GM18909 (cell line): ENCODE results near the gene INPP4B.

ENCODE experiments used
- ATAC-seq: cut with Tn5 transposase; IDR thresholded peaks from one replicate; pipeline ENCODE4 v1.9.1; 2021; ENCODE audit warnings: mild to moderate bottlenecking; ENCODE audit not compliant: unreplicated experiment, poor library complexity

The INPP4B gene

DNA sequence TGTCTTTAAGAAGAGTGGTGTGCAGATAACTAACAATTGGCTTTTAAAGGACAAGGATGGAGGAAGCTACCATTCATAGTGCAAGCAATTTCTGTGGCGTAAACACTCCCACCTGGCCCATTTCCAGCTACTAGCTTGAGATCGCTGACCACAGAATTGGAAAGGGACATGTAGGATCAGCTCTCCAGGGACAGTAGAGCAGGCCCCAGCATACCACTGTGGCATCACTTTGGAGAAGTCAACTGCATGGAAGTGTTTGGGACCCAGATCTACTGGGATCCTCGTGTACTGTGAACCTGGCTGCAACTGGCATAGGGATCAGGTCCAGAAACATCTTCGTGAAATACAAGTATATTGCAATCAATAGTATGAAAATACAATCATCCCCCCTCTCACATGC, 515.0 kb downstream of the INPP4B start:
- ATAC-seq, result no peak

DNA sequence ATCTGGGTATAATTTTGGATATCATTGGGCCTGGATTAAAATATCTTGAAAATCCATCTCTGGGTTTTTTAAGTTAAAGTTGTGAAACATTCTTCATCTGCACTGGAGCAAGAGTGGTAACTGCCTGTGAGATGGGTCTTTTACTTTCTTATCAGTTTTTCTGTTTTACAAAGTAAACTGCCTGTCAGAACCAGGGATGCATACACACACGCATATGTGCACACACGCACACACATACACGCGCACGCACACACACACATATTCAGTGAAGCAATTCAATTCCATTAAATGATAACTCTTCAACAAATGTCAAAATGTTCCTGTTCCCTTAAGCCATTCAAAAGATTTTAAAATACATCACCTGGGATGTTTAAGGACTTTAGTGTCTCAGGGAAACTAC, 515.8 kb downstream of the INPP4B start:
- ATAC-seq, result no peak

DNA sequence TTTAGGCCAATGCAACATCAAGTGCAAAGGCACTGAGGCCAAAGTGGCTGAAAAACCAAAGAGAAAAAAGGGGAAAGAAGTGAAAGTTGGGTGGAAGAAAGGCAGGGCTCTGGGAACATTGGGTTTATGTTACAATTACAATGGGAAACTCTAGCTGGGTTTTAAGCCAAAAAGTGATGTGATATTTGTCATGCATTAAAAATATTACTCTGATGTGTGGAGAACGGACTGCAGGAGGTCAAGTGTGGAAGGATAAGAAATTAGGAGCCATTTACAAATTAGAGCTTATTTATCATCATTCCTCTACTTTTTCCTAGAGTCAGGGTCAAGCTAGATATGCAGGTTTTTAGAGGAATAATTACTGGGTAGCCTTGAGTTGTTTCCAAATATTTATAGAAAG, 516.8 kb downstream of the INPP4B start:
- no peak for ATAC-seq

DNA sequence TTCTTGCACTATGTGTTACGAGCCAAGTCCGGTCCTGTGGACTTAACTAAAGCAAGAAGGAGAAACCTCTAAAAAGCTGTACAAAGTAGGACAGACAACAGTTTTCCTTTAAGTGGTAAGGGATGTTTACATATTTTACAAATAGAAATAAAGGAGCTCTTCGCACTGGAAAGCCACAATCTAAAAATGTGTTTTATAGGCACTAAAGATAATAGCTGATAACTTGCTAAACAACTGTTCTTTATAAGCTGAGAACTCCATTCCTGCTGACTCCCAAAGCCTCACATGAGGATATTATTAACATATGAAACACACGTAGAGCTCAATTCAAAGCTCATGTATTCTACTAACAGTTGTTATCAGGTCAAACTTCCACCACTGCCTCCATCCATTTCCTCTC, 519.9 kb downstream of the INPP4B start:
- ATAC-seq, result no peak

DNA sequence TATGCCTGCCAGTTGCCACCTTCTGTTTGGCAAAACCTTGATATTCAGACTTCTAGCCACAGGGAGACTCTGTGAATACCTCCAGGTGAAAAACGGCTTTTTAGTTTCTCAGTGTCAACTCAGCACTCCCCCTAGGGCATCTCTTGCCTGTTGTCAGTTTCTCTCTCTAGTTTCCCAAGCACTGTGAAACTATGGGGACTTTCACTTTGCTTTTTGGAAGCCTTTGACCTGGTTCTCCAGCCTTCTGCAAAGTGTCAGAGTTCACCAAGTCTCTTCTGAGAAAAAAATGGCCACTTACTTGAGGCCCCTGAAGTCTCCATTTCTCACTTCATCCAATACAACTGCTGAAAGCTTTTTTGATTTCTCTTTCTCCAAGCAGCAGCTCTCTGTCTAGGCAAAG, 521.5 kb downstream of the INPP4B start:
- ATAC-seq, result no peak

DNA sequence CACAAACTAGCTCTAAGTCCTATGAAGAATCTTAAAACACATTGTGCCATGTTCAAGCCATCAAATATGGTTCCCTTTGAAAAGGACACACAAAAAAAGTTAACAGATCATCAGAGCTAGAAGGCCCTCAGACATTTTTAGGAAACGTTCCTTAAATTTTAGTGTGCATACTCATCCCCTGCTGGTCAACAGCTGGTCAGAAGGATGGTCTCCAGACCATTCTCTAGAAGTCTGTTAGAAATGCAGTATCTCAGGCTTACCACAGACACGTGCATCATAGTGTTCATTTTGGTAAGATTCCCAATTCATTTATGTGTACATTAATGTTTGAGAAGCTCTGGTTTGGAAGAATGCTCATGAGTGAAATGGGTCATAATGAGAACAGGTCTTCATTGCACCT, 523.1 kb downstream of the INPP4B start:
- no peak for ATAC-seq

DNA sequence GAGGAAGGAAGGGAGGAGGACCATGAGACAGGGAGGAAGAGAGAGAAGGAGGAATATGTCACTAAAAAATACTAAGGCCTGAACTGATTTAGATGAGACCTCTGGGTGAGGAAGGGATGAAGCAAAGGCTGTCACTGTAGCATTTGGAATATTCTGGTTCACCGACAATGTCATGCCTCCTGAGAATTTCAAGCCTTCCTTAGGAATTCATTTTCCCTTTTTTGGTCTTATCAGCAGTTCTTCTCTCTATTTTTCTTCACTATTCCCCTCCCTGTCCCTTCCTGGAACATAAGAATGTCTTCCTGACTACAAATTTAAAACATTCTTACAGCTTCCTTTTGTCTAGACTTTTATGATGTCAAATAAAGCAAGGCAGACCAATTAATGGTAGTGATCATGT, 527.8 kb downstream of the INPP4B start:
- ATAC-seq, result no peak

DNA sequence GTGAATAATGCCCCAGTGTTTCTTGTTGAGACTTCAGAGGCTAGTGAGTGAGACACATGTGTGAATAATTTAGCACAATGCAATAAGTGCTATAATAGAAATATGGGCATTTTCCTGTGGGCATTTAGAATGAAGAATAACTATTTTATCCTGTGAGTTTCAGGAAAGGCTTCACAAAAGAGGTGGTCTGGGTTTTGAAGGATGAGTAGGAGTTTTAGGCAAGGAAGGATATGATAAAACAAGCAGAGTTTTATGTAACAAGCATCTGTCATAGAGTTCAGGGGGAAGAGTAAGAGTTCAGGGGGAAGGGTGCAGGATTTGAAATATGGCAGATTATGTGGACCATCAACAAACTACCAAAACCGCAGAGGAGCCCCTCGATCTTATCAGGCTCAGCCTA, 529.2 kb downstream of the INPP4B start:
- ATAC-seq, result no peak

DNA sequence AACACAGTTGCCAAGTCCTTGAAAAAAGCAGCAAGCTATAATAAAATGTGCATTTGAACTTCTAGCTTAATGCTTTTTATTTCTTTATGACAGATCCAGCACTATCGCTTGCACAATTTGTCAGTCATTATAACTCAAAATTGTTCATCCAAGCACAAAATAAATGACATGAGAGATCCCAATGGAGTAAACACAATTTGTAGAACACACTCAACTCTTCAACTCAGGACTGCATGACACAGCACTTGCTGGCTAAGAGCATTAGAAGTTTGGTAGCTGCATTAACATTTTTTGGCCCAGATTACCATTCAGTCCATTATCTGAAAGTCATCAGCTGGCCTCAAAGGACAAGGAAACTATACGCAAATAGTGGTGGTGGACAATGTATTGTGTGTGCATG, 530.1 kb downstream of the INPP4B start:
- ATAC-seq, result no peak

DNA sequence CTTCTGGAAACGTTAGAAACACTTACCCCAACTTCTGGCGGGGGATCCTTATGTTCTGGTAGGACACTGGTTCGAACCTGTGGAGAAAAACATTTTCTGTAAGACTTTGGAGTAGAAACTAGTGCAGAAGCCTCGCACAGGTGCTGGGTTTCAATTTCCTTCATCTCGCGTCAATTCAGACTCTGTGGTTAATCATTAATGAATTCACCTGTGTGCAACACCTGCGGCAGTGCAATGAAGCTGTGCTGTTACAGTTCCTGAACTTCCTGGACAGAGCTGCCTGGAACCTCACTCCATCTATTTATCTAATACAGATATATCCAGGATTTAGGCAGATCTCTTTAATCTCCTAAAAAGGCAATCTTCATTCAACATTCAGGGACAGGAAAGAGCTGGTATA, 531.4 kb downstream of the INPP4B start:
- no peak for ATAC-seq

DNA sequence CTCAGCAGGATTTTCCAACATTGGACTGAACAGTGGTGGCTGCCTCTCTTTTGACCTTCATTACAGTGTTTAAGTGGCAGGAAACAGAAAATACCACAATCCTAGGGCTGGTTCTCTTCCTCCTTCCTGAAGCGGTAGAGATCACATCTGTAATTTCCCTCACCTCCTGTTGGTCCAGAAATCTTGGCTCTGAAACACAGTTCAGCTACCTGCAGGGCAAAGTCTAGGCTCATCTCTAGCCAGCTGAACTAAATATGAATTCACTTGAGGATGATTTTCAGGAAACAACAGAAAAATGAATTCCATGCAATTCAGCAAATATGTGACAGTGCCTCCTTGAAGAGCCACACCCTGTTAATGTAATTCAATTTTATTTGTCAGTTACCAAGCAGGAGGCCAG, 531.9 kb downstream of the INPP4B start:
- ATAC-seq, result no peak

DNA sequence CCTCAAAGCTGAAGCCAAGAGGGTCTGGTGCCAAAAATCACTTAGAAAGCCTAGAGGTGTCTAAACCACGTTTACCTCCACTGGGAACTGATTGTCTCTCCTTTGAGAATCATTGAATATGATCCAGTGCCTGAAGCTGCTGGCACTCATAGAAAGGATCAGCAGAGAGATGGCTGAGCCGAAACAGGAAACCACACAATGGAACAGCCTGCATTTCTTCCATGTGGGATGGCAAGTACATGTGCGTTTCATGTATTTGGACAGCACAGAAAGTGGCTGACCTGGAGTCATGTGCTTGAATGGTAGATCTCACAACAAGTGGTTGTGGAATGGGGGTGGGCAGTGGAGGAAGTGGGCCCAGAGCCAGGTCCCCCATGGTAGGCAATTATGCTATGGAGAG, 533.7 kb downstream of the INPP4B start:
- ATAC-seq, result no peak

DNA sequence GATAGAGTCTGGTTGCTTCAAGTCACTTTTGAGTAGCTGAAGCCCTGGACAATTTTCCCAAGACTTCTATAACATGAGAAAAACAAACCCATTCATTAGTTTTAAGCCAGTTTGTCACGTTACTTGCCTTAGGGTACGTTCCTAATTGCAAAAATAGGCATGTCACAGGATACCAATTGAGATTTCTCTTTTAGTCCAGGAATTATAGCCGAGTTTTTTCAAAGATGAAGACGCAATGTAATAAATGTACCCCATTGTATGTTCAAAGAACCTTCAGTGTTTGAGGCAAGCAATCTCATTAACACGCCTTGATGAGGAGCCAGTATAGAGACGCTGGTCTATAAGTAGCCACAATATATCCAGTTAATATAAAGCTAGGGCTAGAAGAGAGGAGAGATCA, 534.2 kb downstream of the INPP4B start:
- ATAC-seq, result no peak

DNA sequence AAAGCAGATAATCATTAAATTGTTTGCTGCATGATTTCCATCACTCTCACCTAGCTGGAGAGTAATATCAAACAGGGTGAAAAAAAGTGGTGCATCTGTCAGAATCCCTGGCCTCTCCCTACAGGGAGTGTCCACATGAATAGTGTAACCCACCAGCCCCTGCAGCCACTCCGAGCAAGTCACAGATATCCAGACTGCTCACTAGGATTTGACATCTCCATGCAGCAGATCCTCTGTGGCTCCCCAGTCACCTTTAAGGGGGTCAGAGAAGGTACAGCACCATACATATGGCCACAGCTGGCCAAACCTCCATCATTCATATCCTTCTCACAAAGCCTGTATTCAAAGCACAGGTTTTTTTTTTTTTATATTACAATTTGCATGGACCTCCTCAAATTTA, 536.3 kb downstream of the INPP4B start:
- ATAC-seq, result no peak

DNA sequence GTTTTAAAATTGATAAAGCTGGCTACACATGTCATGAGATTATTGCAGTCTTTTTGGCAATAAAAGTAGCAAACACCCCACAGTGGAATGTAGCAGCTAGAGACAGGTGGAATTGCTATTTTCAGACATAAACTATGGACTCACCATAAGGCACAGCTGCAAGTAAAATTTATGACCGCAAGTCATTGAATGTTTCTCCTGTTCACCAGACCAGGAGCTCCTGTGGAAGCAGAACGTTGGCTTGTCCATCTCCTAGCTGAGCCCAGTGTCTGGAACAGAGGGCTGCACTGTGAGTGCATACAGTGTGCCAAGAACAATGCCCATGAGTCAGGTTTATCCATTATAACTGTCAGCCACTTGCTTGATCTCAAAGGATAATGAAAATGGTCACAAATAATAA, 538.2 kb downstream of the INPP4B start:
- no peak for ATAC-seq

DNA sequence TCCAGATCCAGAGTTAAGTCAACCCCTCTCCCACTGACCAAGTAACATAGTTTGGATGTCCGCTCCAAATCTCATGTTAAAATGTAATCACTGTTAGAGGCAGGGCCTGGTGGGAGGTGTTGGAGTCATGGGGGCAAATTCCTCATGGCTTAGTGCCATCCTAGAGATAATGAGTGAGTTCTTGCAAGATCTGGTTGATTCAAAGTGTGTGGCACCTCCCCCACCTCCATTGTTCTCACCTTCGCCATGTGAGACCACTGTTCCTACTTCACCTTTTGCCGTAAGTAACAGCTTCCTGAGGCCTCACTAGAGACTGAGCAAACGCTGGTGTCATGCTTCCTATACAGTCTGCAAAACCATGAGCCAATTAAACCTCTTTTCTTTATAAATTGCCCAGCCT, 548.8 kb downstream of the INPP4B start:
- ATAC-seq, result no peak

DNA sequence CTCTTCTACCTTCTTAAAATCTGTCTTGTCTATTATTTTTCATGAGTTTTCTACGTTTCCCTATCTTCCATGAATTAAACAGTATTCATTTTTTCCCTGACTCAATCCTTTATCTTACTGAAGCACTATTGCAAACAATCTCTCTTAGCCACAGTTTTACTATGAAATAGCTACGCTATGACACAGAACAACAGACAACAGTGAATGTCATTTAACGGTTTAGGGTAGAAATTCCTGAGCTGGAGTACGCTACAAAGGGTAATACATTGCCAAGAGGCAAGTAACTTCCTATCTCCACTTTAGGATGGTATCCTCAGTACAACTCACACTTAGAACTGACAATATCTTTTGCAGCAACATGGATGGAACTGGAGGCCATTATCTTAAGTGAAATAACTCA, 552.6 kb downstream of the INPP4B start:
- ATAC-seq, result no peak

DNA sequence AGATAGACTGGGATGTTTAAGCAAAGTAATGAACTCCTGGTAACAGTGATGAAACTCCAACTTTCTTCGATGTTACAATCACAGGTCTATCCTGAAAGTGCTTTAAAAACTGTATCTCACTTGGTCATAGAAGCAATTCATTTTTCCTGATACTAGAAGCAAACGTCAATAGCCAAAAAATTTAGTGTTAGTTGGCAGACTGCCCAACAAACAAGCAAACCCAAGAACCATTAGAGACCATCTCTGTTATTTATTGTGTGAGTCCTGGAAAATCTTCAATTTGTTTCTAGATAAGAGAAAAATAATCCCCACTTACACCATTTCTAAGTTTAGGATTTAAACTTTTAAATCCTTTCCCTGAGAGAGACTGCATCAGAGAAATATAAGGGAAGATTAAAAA, 553.9 kb downstream of the INPP4B start:
- no peak for ATAC-seq

DNA sequence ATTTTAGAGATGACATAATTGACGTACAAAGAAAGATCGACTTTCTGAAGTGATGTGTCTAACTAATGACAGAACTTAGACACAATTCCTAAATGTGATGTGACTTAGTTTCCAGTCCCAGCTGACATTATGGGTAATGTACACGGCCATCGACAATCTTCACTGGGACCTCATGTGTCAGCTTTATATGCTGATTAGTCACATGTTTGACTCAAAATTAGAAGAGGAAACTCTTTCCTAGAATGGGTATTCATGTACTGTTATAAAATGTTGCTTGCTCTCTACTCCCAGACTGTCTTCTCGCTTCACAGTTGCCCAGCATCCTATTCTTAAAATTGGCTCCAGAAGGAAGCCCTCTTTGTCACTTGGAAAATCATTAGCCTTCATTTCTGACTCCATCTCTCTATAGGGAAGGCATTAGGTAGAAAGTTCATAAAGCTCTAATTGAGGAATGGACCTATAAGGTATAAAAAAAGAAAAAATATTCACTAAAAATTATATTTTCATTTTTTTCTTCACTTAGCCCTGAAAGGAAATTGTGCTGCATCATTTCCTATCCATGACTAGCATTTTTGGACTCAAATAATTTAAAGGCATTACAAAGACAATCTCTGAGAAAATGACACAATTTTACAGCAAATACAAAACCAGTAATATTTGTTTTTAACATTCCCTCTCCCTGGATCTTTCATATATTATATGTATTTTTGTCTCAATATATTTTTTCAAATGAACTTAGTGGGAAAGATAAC, 554.6 kb downstream of the INPP4B start:
- ATAC-seq, result no peak

DNA sequence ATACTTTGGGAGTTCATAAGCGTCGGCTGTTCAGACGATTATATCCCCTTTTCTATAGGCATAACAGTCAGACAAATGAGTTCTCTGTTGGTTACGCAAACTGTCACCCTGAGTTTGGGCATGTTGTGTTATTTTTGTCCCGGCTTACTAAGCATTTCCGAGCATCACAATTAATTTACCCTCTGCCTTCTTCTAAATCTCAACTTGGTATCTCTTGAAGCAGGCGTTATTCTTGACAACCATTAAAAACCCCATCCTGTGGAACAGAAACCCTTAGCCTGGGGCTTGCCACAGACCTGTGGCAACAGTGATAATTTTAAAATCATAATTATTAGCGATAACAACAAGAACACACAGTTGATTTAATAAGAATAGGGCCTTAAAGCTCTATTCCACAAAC, 558.7 kb downstream of the INPP4B start:
- no peak for ATAC-seq

DNA sequence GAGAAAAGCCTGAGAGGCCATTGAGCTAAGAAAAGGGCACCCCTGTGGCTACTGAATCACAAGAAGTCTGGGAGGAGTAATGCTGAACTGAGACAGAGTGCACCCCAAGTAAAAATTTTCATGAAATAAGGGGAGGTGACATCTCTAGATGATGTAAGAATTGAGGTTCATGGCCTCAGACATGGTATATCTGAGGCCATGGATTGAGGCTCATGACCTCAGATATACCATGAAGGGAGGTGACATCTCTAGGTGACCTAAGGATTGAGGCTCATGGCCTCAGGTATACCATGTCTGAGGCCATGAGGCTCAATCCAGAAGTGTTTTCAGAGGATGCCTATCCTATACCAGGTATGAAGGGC, 560.9 kb downstream of the INPP4B start:
- no peak for ATAC-seq

DNA sequence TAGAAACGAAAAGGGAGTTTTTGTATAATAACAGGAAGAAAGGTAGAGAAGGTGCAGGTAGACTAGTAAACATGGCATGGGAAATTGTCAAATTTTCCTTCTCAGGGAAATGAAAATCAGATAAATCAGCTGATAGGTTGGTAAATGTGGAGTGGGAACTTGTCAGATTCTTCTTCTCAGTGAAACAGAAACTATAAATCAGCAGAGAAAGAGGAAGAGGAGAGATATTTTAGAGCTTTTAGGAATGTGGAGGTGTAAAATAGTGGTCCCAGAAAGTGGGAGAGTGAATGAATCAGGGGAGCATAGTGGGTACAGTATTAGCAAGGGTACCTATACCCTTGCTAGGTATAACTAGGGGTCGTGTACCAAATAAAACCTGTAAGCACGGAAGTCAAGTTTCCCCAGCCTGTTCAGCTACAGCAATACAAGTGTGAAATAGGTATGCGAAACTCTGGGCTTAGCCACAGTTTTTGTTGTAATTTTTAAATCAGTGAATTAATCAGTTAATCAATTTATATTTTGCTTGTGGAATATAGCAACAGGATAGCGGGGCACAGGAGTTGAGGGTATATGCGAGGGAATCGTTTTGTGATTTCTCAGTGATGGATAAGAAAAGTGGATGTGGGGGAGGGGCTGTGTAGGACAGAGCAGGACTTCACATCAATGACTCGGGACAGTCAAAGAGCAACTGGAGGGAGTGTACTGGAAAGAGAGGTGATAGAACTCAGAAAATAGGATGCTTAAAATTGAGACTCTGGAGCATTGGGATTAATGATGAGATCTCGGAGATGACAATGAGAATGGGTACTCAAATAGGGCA, 561.5 kb downstream of the INPP4B start:
- ATAC-seq, result no peak
